B cell (primary cell): ENCODE data around the gene FCRL3.

Experiments
- CTCF ChIP-seq: fragments of 200-600 bp; IDR thresholded peaks from one replicate; pipeline ENCODE4 v1.8.0; 2022; ENCODE audit warnings: antibody characterized with exemption, mild to moderate bottlenecking
- EZH2 ChIP-seq: IDR thresholded peaks from 2 replicates; pipeline ENCODE4 v1.6.1; 2012; ENCODE audit warnings: borderline replicate concordance, low read depth, mild to moderate bottlenecking, moderate library complexity, low read length; ENCODE audit not compliant: insufficient read depth, poor library complexity, severe bottlenecking

GRCh38 chr1:157648317-157648716, 52.3 kb downstream of the FCRL3 start:
- TF ChIP-seq CTCF, result no peak
- no peak for TF ChIP-seq EZH2
